SW 1271 (cell line): ENCODE measurements around the gene MAPKBP1.
"Not testable (repeated sequence)": the region's sequence is repeated elsewhere in the genome, so short reads cannot be mapped to it uniquely, and the experiment has no call there.

Experiments
- DNase-seq, 2 experiments: peaks; one replicate each; lab custom pipeline; 2025; lab: John Stamatoyannopoulos, UW

MAPKBP1 gene, protein sequence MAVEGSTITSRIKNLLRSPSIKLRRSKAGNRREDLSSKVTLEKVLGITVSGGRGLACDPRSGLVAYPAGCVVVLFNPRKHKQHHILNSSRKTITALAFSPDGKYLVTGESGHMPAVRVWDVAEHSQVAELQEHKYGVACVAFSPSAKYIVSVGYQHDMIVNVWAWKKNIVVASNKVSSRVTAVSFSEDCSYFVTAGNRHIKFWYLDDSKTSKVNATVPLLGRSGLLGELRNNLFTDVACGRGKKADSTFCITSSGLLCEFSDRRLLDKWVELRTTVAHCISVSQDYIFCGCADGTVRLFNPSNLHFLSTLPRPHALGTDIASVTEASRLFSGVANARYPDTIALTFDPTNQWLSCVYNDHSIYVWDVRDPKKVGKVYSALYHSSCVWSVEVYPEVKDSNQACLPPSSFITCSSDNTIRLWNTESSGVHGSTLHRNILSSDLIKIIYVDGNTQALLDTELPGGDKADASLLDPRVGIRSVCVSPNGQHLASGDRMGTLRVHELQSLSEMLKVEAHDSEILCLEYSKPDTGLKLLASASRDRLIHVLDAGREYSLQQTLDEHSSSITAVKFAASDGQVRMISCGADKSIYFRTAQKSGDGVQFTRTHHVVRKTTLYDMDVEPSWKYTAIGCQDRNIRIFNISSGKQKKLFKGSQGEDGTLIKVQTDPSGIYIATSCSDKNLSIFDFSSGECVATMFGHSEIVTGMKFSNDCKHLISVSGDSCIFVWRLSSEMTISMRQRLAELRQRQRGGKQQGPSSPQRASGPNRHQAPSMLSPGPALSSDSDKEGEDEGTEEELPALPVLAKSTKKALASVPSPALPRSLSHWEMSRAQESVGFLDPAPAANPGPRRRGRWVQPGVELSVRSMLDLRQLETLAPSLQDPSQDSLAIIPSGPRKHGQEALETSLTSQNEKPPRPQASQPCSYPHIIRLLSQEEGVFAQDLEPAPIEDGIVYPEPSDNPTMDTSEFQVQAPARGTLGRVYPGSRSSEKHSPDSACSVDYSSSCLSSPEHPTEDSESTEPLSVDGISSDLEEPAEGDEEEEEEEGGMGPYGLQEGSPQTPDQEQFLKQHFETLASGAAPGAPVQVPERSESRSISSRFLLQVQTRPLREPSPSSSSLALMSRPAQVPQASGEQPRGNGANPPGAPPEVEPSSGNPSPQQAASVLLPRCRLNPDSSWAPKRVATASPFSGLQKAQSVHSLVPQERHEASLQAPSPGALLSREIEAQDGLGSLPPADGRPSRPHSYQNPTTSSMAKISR (N-terminal part only)

DNA sequence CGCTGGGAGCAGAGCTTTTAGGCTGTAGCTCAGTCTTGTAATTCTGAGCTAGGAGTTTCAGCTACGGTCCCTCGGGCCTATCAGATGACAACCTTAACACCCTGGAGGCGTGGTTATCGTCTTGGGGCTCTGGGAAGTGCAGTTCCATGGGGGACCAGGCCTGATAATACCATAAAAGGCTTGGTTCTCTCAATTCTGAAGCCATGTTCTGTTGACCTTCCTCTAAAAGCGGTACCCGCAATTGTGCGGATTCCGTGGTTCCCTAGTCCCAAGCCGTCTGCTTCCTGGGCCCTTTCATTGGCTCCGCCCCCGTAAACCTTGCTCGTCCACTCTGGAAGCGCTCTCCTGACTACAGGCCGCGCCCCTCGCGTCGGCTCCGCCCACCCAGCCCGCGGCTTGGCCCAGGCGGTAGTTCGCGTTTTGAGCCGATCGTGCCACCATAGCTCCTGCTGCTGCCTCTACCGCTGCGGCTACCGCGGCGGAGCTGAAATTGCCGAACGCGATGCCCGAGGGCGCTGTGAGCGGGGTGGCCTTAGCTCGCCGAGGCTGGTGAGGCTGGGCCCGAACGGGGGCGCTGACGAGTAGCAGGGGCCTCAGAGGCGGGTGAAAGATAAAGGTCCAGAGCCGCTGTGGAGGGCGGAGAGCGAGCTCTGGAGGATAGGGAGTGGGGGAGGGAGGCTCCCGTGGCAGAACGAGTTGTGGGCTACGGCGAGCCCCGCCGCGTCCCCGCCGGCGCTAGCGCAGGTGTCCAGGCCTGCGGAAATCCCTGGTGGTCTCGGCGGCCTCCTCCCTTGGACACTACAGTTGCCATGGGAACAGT is at the start of gene MAPKBP1:
Gene MAPKBP1, plus strand, starts transcription at position 423 of the 820 bp plus-strand sequence. CDS start 792 bp downstream, outside the sequence.
- peak; percentile 82 to 88 for DNase-seq

DNA sequence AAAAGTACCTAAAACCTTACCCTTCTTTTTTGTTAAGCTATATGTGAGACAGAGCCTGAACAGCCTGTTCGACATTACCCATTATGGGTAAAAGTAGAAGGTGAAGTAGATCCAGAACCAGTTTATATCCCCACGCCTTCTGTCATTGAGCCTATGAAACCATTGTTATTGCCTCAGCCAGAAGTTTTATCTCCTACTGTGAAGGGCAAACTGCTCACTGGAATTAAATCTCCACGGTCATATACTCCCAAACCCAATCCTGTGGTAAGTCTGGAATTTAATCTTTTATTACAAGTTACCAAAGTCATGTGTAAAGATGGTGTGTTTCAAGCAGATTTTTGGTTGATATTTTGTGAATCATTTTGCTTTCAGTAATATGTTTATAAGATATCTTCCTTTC is 47.1 kb upstream of the MAPKBP1 start:
- DNase-seq, result no peak

DNA sequence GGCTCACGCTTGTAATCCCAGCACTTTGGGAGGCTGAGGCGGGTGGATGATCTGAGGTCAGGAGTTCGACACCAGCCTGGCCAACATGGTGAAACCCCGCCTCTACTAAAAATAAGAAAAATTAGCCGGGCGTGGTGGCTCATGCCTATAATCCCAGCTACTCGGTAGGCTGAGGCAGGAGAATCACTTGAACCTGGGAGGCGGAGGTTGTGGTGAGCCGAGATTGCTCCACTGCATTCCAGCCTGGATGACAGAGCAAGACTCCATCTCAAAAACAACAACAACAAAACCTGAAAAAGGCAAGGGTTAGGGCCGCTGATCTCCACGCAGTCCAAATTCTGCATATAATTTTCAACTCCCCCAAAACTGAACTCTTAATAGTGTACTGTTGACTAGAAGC is 46.2 kb upstream of the MAPKBP1 start:
- DNase-seq, result not testable (repeated sequence)

DNA sequence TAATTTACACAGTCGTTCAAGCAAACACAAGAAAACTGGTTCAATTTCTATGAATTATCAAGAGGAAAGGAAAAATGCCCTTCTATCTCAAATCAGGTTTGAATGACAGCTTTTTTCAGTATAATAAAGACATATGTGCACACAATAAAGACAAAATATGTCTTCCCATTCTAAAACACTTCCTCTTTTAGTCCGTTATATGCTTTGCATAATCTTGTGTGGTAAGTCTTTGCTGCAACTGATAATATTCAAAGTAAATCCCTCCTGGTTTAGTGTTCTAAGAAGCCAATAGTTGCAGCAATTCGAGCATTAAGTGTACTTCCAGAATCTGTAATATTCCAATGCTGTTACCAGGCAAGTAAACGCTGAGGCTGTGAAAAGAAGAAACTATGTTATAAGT is 43.7 kb upstream of the MAPKBP1 start:
- no peak for DNase-seq

DNA sequence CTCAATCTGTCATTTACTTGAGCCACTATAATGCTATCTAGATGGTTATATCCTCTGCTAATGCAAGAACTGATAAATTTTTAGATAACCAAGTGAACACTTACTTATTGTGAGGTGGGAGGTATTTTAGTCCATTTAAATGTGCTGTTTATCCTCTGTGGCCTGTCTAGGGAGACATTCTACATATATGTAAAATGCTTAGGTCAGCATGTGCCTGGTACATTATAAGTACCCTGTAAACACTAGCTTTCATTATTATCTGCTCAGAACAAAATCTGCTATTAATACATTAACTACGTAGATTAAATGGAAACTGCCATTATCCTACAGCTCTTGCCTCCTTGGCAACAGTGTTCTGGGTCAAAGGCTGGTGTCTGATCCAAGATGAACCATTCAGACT is 41.8 kb upstream of the MAPKBP1 start:
- no peak for DNase-seq

DNA sequence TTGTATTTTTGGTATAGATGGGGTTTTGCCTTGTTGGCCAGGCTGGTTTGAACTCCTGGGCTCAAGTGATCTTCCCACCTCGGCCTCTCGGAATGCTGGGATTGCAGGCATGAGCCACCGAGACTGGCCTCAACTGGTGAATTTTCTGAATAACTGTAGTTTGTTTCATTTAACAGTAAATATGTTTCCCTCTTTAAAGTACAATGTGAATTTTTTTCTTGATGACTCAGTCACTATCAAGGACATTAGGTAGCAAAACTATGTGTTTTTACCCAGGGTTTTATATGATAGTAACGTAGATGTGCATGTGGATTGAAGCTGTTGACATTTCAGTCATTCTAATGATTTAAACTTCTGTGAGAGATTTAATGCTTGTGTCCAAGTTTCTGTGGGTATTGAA is 40.2 kb upstream of the MAPKBP1 start:
- no peak for DNase-seq

DNA sequence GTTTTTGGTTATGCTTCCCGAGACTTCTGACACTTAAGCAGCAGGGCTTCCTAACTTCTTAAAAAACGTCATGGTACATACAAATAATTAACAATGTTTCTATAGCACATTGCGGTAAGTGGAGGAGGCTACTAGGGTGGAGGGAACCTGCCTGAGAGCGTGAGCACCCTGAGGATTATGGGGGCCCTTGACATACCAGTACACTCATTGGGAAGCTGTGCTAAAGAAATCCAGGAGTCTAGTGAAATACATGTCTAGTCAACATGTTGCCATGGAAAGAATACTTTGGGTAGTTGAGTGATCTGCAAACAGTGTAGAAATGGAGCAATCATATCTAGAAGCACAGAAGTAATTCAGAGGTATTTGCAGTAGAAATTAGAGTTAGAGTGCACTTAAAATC is 39.2 kb upstream of the MAPKBP1 start:
- no peak for DNase-seq

DNA sequence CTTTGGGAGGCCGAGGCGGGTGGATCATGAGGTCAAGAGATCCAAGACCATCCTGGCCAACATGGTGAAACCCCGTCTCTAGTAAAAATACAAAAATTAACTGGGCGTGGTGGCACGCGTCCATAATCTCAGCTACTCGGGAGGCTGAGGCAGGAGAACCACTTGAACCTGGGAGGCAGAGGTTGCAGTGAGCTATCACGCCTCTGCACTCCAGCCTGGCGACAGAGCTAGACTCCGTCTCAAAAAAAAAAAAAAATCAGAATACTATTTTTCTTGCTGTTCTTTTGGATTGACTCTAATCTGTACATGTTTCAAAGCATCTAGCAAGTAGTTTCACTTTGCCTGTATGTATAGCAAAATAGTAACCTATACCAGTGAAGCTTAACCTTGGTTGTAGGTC is 38.8 kb upstream of the MAPKBP1 start:
- not testable (repeated sequence) for DNase-seq

DNA sequence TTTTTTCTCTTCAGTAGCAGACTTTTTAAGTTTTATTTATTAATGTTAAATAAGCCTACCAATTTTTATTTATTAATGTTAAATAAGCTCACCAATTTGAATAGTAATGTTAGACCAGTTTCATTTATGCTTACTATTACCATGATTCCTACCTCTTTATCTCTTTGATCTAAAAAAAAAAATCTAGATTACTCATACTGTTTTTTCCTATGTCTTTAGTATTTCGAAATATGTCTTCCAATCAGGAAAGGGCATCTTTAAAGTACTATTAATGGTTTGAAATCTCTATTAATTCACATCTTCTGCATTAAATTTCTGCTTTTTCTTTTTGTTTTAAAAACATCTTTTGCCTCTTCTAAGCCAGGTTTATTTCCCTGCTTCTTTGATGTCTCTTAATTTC is 27.5 kb upstream of the MAPKBP1 start:
- no peak for DNase-seq

DNA sequence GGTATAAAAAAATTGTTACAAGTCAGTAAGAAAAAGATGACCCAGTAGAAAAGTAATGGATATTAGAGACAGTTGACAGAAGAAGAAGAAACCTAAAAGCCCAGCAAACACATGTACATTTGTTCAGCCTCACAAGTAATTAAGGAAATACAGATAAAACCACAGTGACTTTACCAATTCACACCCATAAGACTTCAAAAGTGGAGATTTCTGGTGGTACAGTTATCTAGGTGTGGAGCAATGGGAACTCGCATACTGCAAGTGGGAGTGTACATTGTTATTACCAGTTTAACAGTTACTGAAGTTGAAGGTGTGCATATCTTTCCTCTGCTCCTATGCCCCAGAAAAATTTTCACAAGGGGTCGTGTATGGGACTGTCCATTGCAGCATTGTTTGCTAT is 18.1 kb upstream of the MAPKBP1 start:
- no peak for DNase-seq

DNA sequence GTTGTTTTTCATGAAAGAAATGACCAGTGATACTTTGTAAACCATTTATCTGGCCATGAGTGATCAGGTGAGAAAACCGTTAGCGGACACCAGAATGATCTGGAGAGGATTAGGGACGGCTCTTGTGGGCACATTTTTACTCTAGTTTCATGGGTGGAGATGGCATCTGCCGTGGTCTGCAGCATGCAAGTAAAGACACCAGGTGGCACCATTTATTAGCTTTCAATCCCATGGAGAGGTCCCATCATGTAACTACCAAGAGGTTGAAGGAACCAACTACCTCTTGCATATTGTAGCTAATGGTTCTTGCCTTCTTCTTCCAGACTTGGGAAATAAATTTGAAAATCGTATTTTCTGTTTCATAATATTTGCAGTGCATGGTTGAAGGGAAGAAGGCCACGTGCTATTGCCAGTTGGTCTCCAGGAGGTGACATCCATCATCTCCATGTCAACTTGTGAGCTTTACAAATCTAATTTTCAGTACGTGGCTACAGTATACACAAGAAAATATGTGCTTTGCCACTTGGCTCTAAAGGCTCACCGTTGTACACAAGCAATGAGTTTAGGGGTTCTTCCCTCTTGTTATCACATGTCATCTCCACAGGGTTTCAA is 1.5 kb upstream of the MAPKBP1 start:
- peak in 1 of 2 experiments; percentile 48 for DNase-seq

DNA sequence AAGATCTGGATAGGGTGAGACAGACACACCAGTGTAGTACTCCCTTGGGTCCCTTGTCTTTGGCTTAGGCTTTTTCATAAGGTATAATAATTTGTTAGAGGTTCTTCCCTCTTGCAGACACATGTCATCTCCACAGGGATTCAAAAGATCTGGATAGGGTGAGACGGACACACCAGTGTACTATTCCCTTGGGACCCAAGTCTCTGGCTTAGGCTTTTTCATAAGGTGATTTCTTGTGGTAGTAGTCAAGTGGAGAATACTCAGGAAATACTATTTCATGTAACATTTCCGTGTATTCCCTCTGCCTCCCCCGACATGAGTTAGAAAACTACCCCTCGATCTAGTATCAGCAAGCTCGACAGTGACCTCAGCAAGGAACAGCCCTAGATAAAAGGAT is 954 bp upstream of the MAPKBP1 start:
- no peak for DNase-seq

DNA sequence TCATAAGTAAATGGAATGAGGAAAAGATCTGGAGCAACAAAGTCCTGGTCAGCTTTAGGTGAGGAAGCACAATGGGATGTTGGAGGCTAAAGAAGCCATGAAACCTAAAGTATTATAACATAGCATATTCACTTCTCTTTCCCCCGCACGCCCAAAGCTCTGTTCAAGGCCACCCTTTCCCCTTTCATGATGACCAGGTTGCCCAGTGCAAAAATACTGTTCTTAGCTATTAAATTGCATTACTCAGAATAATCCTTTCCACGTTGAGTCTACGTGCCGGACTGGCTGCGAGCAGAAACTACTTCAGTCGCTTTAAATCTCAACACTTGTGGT is 589 bp upstream of the MAPKBP1 start:
- no peak for DNase-seq

DNA sequence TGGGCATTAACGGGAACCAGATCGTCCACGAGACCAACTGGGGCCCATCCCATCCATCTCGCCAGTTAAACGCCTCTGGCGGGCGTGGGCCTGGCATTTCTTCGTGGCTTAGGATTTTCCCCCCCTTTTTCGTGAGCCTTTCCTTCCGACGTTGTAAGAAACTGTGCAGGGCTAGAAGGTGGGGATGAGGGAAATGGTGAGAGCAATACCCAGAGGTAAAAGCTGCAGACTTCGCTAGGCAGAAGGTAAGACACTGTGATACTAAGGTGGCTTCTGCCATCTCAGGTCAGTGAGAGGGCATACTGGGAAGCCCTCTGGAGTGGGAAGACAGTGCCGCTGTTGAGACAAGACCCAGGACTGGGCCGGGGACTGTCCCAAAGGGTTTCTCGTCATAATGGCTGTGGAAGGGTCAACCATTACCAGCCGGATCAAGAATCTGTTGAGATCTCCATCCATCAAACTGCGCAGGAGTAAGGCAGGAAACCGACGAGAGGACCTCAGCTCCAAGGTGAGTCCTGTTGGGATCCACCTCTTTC is 666 bp downstream of the MAPKBP1 start:
- no peak for DNase-seq

DNA sequence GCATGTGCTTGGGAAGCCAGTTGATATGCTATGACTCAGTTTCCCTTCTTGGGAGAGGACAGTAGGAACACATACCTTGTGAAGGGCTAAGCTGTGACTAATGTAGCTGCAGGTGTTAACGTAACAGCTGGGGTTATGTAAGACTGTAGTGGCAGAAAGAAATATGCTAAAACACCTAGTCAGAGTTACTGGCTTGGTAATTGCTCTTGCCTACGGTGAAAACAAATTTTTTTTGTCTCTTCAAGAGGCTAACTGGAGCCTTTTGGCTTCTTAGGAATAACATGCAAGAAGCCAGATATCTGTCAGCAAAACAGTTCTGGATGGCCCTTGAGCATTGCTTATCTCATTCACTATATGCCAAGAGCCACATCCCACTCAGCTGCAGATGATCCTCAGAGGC is 1.4 kb downstream of the MAPKBP1 start:
- no peak for DNase-seq

DNA sequence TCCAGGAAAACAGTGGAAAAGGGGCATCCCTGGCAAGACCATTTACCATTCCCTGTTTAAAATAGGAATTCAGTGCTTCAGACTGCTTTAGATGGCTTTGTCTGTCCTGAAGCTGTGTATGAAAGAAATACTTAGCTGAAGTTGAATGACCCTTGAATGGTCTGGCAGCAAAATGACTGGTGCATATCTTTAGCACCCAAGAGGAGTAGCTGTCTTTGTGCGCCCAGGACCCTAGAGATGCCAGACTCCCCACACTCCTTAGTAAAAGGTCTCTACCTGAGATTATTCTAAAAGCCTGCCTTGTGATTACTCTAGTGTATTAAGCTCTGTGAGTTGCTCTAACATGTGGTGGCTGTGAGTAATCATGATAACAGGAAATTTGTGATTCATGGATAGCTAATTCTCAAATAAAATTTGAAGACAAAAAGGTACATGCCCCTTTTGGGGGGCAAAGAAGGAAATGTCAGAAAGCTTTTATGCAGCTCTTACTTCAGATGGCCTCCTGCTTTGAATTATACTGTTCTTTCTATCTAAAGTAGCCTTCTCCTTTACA is 3.2 kb downstream of the MAPKBP1 start:
- DNase-seq, result no peak

DNA sequence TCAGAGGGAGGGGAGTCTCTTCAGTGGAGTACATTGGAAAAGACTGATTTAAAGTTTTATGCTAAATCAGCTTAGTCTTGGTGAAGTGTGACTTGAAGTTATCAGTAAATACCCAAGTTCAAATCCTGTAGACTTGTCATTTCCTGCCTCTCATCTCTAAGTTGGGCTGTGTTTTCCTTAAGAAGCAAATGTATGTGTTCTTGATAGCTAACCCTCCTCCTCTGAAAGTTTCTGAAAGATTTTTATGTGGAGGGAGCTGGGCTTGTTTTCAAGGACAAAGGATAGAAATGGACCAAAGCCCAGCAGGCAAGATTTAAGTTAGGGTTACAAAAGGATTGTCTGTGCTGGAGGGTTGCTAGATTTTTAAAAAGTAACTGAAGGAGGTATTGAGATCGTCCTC is 4.2 kb downstream of the MAPKBP1 start:
- DNase-seq, result no peak

DNA sequence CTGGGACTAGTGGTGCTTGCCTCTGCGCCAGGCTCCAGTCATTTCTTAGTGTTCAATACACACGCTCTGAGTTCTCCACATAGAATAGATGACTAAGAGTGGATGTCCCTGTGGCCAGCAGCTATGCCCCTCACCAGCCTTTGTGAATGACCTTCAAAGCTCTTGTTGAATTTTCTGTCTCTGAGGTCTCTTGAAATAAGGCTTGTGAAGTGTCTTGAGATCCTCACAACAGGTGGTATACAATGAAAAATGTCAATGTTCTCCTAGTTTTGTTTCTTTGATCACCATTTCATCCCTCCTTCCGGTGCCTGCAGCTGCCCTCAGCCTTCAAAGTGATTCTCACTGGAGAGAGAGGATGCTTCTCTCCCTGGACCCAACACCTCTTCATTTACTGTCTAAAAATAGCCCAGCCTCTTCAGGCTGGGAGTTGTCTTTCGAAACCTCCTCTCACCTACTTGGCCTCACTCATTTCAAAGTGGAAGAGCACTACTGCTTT is 5.4 kb downstream of the MAPKBP1 start:
- no peak for DNase-seq

DNA sequence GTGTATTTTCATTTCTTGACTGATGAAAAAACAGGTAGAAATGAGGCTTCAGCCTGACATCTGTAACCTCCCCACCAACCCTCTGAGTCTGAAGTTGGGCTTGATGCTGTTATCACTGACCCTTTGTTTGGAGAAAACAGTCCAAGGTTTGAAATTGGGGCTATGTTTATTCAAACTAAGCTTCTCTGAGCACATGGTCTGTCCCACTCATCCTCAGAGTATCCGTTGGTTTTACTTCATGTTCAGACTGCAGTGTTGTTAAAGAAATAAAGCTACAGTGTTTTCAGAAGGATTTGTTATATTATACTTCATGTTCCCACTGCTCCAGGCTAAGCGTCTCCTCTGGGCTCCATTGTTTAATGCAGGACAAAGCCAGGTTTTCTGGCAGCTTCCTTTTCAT is 6.0 kb downstream of the MAPKBP1 start:
- no peak for DNase-seq

DNA sequence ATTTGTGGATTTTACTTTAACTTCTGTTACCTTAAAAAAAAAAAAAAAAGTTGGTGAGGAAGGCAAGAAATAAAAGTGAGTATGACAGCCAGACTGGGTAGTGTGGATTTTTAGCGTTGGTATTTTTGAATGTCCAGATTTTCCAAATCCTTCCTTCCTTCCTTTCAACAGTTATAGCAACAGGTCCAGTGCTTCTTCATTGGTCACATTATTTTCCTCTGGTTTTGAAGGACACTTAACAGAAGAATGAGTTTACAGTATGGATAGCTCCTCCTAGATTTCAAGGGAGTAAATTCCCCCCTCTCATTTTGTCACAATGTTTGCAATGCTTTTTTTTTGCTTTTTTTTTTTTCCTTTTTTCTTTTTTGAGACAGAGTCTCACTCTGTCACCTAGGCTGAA is 6.4 kb downstream of the MAPKBP1 start:
- no peak for DNase-seq
